Measurements from ENCODE around the gene MAML3. TPM values are rescaled to one million over a fixed set of nuclear protein-coding genes. Genes with fewer than 3 reads are reported as not detected.

The MAML3 gene
- total and polyA plus RNA-seq, 5 donors from 2014 or later = 0.11 to 1.1 (median 0.16) TPM; not detected in 1

DNA sequence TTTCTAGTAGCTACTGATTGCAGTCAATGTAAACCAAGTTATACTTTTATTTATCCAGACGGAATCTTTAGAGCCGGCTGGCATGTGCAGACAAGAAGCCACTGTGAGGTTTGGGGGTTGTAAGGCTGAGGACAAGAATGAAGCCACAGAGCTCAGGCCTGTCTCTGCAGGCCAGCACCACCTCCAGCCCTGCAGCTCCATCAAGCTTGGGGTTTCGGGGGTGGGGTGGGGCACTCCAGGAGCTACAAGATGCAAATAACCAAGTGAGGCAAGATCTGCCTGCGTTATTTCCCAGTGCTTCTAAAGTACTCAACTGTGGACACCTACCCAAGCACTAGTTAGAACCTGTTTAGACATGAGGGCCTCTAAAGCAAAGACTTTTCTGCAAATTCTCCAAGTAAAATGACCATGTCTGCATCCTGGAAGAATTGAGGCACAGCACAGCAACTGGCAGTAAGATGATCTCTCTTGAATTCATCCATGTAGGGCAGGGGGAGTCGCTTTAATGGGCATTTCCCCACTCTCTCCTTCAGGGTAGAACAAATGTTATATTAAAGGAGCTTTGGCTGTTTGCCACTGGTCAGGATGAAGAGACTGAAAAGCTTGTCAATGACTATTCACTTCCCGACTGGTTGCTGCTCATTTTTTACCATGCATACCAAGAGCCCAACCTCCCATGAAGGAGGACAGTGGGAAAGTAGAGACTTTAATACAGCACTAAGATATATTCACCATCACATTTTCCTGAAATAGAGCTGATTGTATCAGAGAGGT is 265.8 kb downstream of the MAML3 start:
- Mint-ChIP-seq H3K4me1 (no peaks in the 10 kb centered on the region), H3K9me3 (peaks cover 0 to under 1% (median 0%) of the 10 kb centered on the region in 7 donors), H3K27ac (peak overlapping the region in 1 of 3 donors; percentile 12), H3K27me3 (no peaks in the 10 kb centered on the region), H3K4me3 (no peak overlapping the region), H3K36me3 (peaks cover 4% of the 10 kb centered on the region)
- DNase-seq (no peak), ATAC-seq (ENCODE audit: low read depth in 2 of 2) (no peak)
- Histone ChIP-seq H3K27me3 (ENCODE audit: control insufficient read depth, insufficient read depth, low read length) (peaks cover 2% of the 10 kb centered on the region), H3K4me3 (ENCODE audit: low read depth, low read length) (no peak overlapping the region), H3K9me3 (ENCODE audit: control insufficient read depth in 2 of 2, low read length in 2 of 2) (no peaks in the 10 kb centered on the region), H3K4me1 (ENCODE audit: control insufficient read depth, insufficient read depth, low read length, poor library complexity, severe bottlenecking) (no peaks in the 10 kb centered on the region), H3K27ac (ENCODE audit: insufficient read depth, low read length, poor library complexity, severe bottlenecking) (no peak overlapping the region), H3K36me3 (ENCODE audit: control insufficient read depth, insufficient read depth, low read length) (no peaks in the 10 kb centered on the region)

- H3K27ac ChIP-seq (ENCODE audit: insufficient read depth, low read length, poor library complexity, severe bottlenecking) = no peak overlapping the region
- H3K27me3 ChIP-seq (ENCODE audit: control insufficient read depth, insufficient read depth, low read length) = peaks cover 2% of the 10 kb centered on the region
- no peak overlapping the region for H3K27ac Mint-ChIP-seq
- H3K4me3 ChIP-seq (ENCODE audit: low read depth, low read length) = no peak overlapping the region
- no peak overlapping the region for H3K4me3 Mint-ChIP-seq
- H3K4me1 Mint-ChIP-seq = no peaks in the 10 kb centered on the region
- no peaks in the 10 kb centered on the region for H3K36me3 ChIP-seq (ENCODE audit: control insufficient read depth, insufficient read depth, low read length)
- H3K27me3 Mint-ChIP-seq = no peaks in the 10 kb centered on the region
- DNase-seq (no peak), ATAC-seq (ENCODE audit: low read depth in 2 of 2) (no peak)
- H3K9me3 ChIP-seq (ENCODE audit: control insufficient read depth in 2 of 2, low read length in 2 of 2) = no peaks in the 10 kb centered on the region
- peaks cover 8% of the 10 kb centered on the region for H3K36me3 Mint-ChIP-seq
- peaks cover 0 to 5% (median 0%) of the 10 kb centered on the region in 7 donors for H3K9me3 Mint-ChIP-seq
- no peaks in the 10 kb centered on the region for H3K4me1 ChIP-seq (ENCODE audit: control insufficient read depth, insufficient read depth, low read length, poor library complexity, severe bottlenecking)
These were observed 266.6 kb downstream of the MAML3 start for GRCh38 chr4:139887376-139887802.

GRCh38 chr4:139886798-139887197 is 267.2 kb downstream of the MAML3 start:
- Mint-ChIP-seq H3K4me1 (no peaks in the 10 kb centered on the region), H3K27ac (no peak overlapping the region), H3K36me3 (peaks cover 8% of the 10 kb centered on the region), H3K9me3 (peaks cover 0 to 5% (median 0%) of the 10 kb centered on the region in 7 donors), H3K27me3 (no peaks in the 10 kb centered on the region), H3K4me3 (no peak overlapping the region)
- Histone ChIP-seq H3K36me3 (ENCODE audit: control insufficient read depth, insufficient read depth, low read length) (no peaks in the 10 kb centered on the region), H3K4me1 (ENCODE audit: control insufficient read depth, insufficient read depth, low read length, poor library complexity, severe bottlenecking) (no peaks in the 10 kb centered on the region), H3K9me3 (ENCODE audit: control insufficient read depth in 2 of 2, low read length in 2 of 2) (no peaks in the 10 kb centered on the region), H3K27ac (ENCODE audit: insufficient read depth, low read length, poor library complexity, severe bottlenecking) (no peak overlapping the region), H3K4me3 (ENCODE audit: low read depth, low read length) (no peak overlapping the region), H3K27me3 (ENCODE audit: control insufficient read depth, insufficient read depth, low read length) (no peaks in the 10 kb centered on the region)
- ATAC-seq (ENCODE audit: low read depth in 2 of 2) (no peak), DNase-seq (no peak)

GRCh38 chr4:139884438-139884837 is 269.5 kb downstream of the MAML3 start:
- DNase-seq (no peak), ATAC-seq (ENCODE audit: low read depth in 2 of 2) (no peak)
- Mint-ChIP-seq H3K4me3 (no peak overlapping the region), H3K36me3 (peaks cover 8% of the 10 kb centered on the region), H3K27ac (no peak overlapping the region), H3K9me3 (peaks cover 0 to 5% (median 0%) of the 10 kb centered on the region in 7 donors), H3K4me1 (no peaks in the 10 kb centered on the region), H3K27me3 (no peaks in the 10 kb centered on the region)
- Histone ChIP-seq H3K27me3 (ENCODE audit: control insufficient read depth, insufficient read depth, low read length) (no peaks in the 10 kb centered on the region), H3K9me3 (ENCODE audit: control insufficient read depth in 2 of 2, low read length in 2 of 2) (no peaks in the 10 kb centered on the region), H3K4me1 (ENCODE audit: control insufficient read depth, insufficient read depth, low read length, poor library complexity, severe bottlenecking) (no peaks in the 10 kb centered on the region), H3K27ac (ENCODE audit: insufficient read depth, low read length, poor library complexity, severe bottlenecking) (no peak overlapping the region), H3K4me3 (ENCODE audit: low read depth, low read length) (no peak overlapping the region), H3K36me3 (ENCODE audit: control insufficient read depth, insufficient read depth, low read length) (no peaks in the 10 kb centered on the region)

- DNase-seq = no peak
- Histone ChIP-seq H3K27ac (ENCODE audit: insufficient read depth, low read length, poor library complexity, severe bottlenecking) (no peak overlapping the region), H3K27me3 (ENCODE audit: control insufficient read depth, insufficient read depth, low read length) (no peaks in the 10 kb centered on the region), H3K4me3 (ENCODE audit: low read depth, low read length) (no peak overlapping the region), H3K4me1 (ENCODE audit: control insufficient read depth, insufficient read depth, low read length, poor library complexity, severe bottlenecking) (no peaks in the 10 kb centered on the region), H3K36me3 (ENCODE audit: control insufficient read depth, insufficient read depth, low read length) (no peaks in the 10 kb centered on the region), H3K9me3 (ENCODE audit: control insufficient read depth in 2 of 2, low read length in 2 of 2) (no peaks in the 10 kb centered on the region)
- Mint-ChIP-seq H3K9me3 (peaks cover 0 to 5% (median 0%) of the 10 kb centered on the region in 7 donors), H3K27me3 (peaks cover 9% of the 10 kb centered on the region), H3K36me3 (peaks cover 8% of the 10 kb centered on the region), H3K27ac (no peak overlapping the region), H3K4me1 (peaks cover 0 to 3% (median 0%) of the 10 kb centered on the region in 4 donors), H3K4me3 (no peak overlapping the region)
- no peak for ATAC-seq (ENCODE audit: low read depth in 2 of 2)
These were observed 273.1 kb downstream of the MAML3 start for GRCh38 chr4:139880841-139881240.

- H3K4me1 ChIP-seq (ENCODE audit: control insufficient read depth, insufficient read depth, low read length, poor library complexity, severe bottlenecking) = no peaks in the 10 kb centered on the region
- no peak overlapping the region for H3K4me3 ChIP-seq (ENCODE audit: low read depth, low read length)
- peaks cover 3% of the 10 kb centered on the region for H3K27me3 ChIP-seq (ENCODE audit: control insufficient read depth, insufficient read depth, low read length)
- H3K36me3 Mint-ChIP-seq = peaks cover 3% of the 10 kb centered on the region
- ATAC-seq (ENCODE audit: low read depth in 2 of 2) (no peak), DNase-seq (no peak)
- no peaks in the 10 kb centered on the region for H3K9me3 ChIP-seq (ENCODE audit: control insufficient read depth in 2 of 2, low read length in 2 of 2)
- no peak overlapping the region for H3K27ac ChIP-seq (ENCODE audit: insufficient read depth, low read length, poor library complexity, severe bottlenecking)
- no peaks in the 10 kb centered on the region for H3K36me3 ChIP-seq (ENCODE audit: control insufficient read depth, insufficient read depth, low read length)
- H3K4me3 Mint-ChIP-seq = no peak overlapping the region
- peaks cover 0 to 3% (median 0%) of the 10 kb centered on the region in 4 donors for H3K4me1 Mint-ChIP-seq
- no peak overlapping the region for H3K27ac Mint-ChIP-seq
- H3K27me3 Mint-ChIP-seq = peaks cover 25% of the 10 kb centered on the region
- H3K9me3 Mint-ChIP-seq = peaks cover 0 to 3% (median 2%) of the 10 kb centered on the region in 7 donors
These were observed 275.9 kb downstream of the MAML3 start for GRCh38 chr4:139878050-139878449.

- H3K36me3 Mint-ChIP-seq = peaks cover 5% of the 10 kb centered on the region
- H3K27me3 ChIP-seq (ENCODE audit: control insufficient read depth, insufficient read depth, low read length) = peaks cover 5% of the 10 kb centered on the region
- H3K36me3 ChIP-seq (ENCODE audit: control insufficient read depth, insufficient read depth, low read length) = no peaks in the 10 kb centered on the region
- peaks cover 0 to 3% (median 0%) of the 10 kb centered on the region in 4 donors for H3K4me1 Mint-ChIP-seq
- DNase-seq (no peak), ATAC-seq (ENCODE audit: low read depth in 2 of 2) (no peak)
- H3K9me3 ChIP-seq (ENCODE audit: control insufficient read depth in 2 of 2, low read length in 2 of 2) = no peaks in the 10 kb centered on the region
- no peak overlapping the region for H3K4me3 Mint-ChIP-seq
- no peak overlapping the region for H3K27ac ChIP-seq (ENCODE audit: insufficient read depth, low read length, poor library complexity, severe bottlenecking)
- H3K4me3 ChIP-seq (ENCODE audit: low read depth, low read length) = no peak overlapping the region
- H3K4me1 ChIP-seq (ENCODE audit: control insufficient read depth, insufficient read depth, low read length, poor library complexity, severe bottlenecking) = no peaks in the 10 kb centered on the region
- peaks cover 0 to 3% (median 0%) of the 10 kb centered on the region in 7 donors for H3K9me3 Mint-ChIP-seq
- H3K27me3 Mint-ChIP-seq = peaks cover 25% of the 10 kb centered on the region
- no peak overlapping the region for H3K27ac Mint-ChIP-seq
These were observed 277.5 kb downstream of the MAML3 start for GRCh38 chr4:139876337-139876941.

All from CD4-positive, CD25-positive, alpha-beta regulatory T cell (primary cell).